Measurements from ENCODE around the gene METTL27. TPM values are rescaled to one million over a fixed set of nuclear protein-coding genes. Genes with fewer than 3 reads are reported as not detected.
"Not testable (repeated sequence)": the region's sequence is repeated elsewhere in the genome, so short reads cannot be mapped to it uniquely, and the experiment has no call there.

The METTL27 gene
- total RNA-seq, 4 donors from 2014 or later = 0.34 to 4.4 TPM; not detected in 2

- Histone ChIP-seq H3K36me3 (no peaks in the 10 kb centered on the region), H3K4me1 (peaks cover 9 to 40% (median 23%) of the 10 kb centered on the region in 3 donors), H3K27me3 (peaks cover 0 to 23% (median 0%) of the 10 kb centered on the region in 4 donors), H3K27ac (peak overlapping the region in 1 of 4 donors; percentile 89), H3K4me3 (no peak overlapping the region), H3K9me3 (no peaks in the 10 kb centered on the region)
- WGBS, 2 donors = 80 to 91% methylated on average over 1 to 5 of the region's 5 CpGs
- no peak for TF ChIP-seq POLR2A (IDR thresholded peaks at IDR 0.05)
- TF ChIP-seq CTCF (IDR thresholded peaks at IDR 0.05) = no peak
- intact Hi-C loops (cut with DNase I) = no loop called here
- DNase-seq = no peak
These were observed 45.4 kb upstream of the METTL27 start for GRCh38 chr7:73887762-73888161.

GRCh38 chr7:73885975-73886798 is 43.9 kb upstream of the METTL27 start:
- H3K36me3 ChIP-seq = no peaks in the 10 kb centered on the region
- peak overlapping the region; percentile 49 to 89 (median 71) for H3K27ac ChIP-seq
- no peak for TF ChIP-seq POLR2A (IDR thresholded peaks at IDR 0.05)
- H3K4me3 ChIP-seq = peak overlapping the region in 1 of 4 donors; percentile 3
- WGBS, 2 donors = 24 to 33% methylated on average over 18 to 21 of the region's 25 CpGs
- peaks cover 0 to 31% (median 0%) of the 10 kb centered on the region in 4 donors for H3K27me3 ChIP-seq
- no peak for DNase-seq
- H3K9me3 ChIP-seq = no peaks in the 10 kb centered on the region
- peaks cover 15 to 36% (median 22%) of the 10 kb centered on the region in 3 donors for H3K4me1 ChIP-seq
- intact Hi-C loops (cut with DNase I) = no loop called here

GRCh38 chr7:73885433-73885974 is 43.2 kb upstream of the METTL27 start:
- intact Hi-C loops (cut with DNase I) = no loop called here
- Histone ChIP-seq H3K27ac (peak overlapping the region in 1 of 4 donors; percentile 89), H3K36me3 (no peaks in the 10 kb centered on the region), H3K4me1 (peaks cover 22 to 39% (median 29%) of the 10 kb centered on the region in 3 donors), H3K9me3 (no peaks in the 10 kb centered on the region), H3K4me3 (no peak overlapping the region), H3K27me3 (peaks cover 0 to 38% (median 0%) of the 10 kb centered on the region in 4 donors)
- TF ChIP-seq POLR2A (IDR thresholded peaks at IDR 0.05) = no peak
- DNase-seq = no peak
- 80 to 96% methylated on average over 3 of the region's 3 CpGs for WGBS, 2 donors

- H3K4me3 ChIP-seq; DNase-seq; intact Hi-C loops (cut with DNase I); H3K27ac ChIP-seq; H3K36me3 ChIP-seq; H3K9me3 ChIP-seq: not testable (repeated sequence)
- WGBS, 2 donors = 49 to 68% methylated on average over 3 of the region's 3 CpGs
- peaks cover 25 to 40% (median 35%) of the 10 kb centered on the region in 3 donors for H3K4me1 ChIP-seq
- peaks cover 0 to 44% (median 0%) of the 10 kb centered on the region in 4 donors for H3K27me3 ChIP-seq
These were observed 42.6 kb upstream of the METTL27 start for GRCh38 chr7:73884867-73885422.

- H3K36me3 ChIP-seq = no peaks in the 10 kb centered on the region
- intact Hi-C loops (cut with DNase I) = no loop called here
- TF ChIP-seq CTCF (IDR thresholded peaks at IDR 0.05) (no peak), POLR2A (IDR thresholded peaks at IDR 0.05) (no peak)
- peaks cover 25 to 46% (median 41%) of the 10 kb centered on the region in 3 donors for H3K4me1 ChIP-seq
- peaks cover 0 to 47% (median 0%) of the 10 kb centered on the region in 4 donors for H3K27me3 ChIP-seq
- peak overlapping the region in 3 of 4 donors; percentile 48 to 79 (median 79) for H3K27ac ChIP-seq
- H3K9me3 ChIP-seq = no peaks in the 10 kb centered on the region
- WGBS, 2 donors = 65 to 92% methylated on average over 3 of the region's 3 CpGs
- DNase-seq = no peak
- no peak overlapping the region for H3K4me3 ChIP-seq
These were observed 39.7 kb upstream of the METTL27 start for GRCh38 chr7:73882047-73882402.

- H3K4me1 ChIP-seq = peaks cover 21 to 40% (median 36%) of the 10 kb centered on the region in 3 donors
- TF ChIP-seq CTCF (IDR thresholded peaks at IDR 0.05) = no peak
- TF ChIP-seq POLR2A (IDR thresholded peaks at IDR 0.05) = no peak
- no peak for DNase-seq
- intact Hi-C loops (cut with DNase I) = no loop called here
- WGBS, 2 donors = 35 to 70% methylated on average over 2 to 5 of the region's 5 CpGs
- no peaks in the 10 kb centered on the region for H3K36me3 ChIP-seq
- H3K9me3 ChIP-seq = no peaks in the 10 kb centered on the region
- H3K27me3 ChIP-seq = peaks cover 0 to 43% (median 0%) of the 10 kb centered on the region in 4 donors
- peak overlapping the region in 1 of 4 donors; percentile 15 for H3K4me3 ChIP-seq
- H3K27ac ChIP-seq = peak overlapping the region in 3 of 4 donors; percentile 48 to 79 (median 79)
These were observed 39.2 kb upstream of the METTL27 start for GRCh38 chr7:73881352-73882046.

Measured in esophagus squamous epithelium (tissue), 5 donors.